Measurements from ENCODE around the gene KCNE3. TPM values are rescaled to one million over a fixed set of nuclear protein-coding genes. Genes with fewer than 3 reads are reported as not detected.

Gene KCNE3
- total RNA-seq, 2 experiments from 2014 or later: not detected

GRCh38 chr11:74468521-74468920, 1.2 kb upstream of the KCNE3 start:
- Mint-ChIP-seq H3K27me3 (peaks cover 29% of the 10 kb centered on the region), H3K27ac (no peak overlapping the region), H3K36me3 (ENCODE audit: low read depth) (no peaks in the 10 kb centered on the region), H3K9me3 (no peaks in the 10 kb centered on the region), H3K4me1 (ENCODE audit: low read depth) (peaks cover 10% of the 10 kb centered on the region), H3K4me3 (no peak overlapping the region)
- ChIA-PET POLR2A (no interaction called here), CTCF (no interaction called here)
- intact Hi-C loops (cut with micrococcal nuclease): no loop called here
- ATAC-seq (no peak), DNase-seq (no peak)
- TF ChIP-seq, protein P1, sequence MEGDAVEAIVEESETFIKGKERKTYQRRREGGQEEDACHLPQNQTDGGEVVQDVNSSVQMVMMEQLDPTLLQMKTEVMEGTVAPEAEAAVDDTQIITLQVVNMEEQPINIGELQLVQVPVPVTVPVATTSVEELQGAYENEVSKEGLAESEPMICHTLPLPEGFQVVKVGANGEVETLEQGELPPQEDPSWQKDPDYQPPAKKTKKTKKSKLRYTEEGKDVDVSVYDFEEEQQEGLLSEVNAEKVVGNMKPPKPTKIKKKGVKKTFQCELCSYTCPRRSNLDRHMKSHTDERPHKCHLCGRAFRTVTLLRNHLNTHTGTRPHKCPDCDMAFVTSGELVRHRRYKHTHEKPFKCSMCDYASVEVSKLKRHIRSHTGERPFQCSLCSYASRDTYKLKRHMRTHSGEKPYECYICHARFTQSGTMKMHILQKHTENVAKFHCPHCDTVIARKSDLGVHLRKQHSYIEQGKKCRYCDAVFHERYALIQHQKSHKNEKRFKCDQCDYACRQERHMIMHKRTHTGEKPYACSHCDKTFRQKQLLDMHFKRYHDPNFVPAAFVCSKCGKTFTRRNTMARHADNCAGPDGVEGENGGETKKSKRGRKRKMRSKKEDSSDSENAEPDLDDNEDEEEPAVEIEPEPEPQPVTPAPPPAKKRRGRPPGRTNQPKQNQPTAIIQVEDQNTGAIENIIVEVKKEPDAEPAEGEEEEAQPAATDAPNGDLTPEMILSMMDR (IDR thresholded peaks at IDR 0.05): no peak

GRCh38 chr11:74468058-74468457, 709 bp upstream of the KCNE3 start:
- CTCF ChIA-PET: no interaction called here
- Mint-ChIP-seq H3K27me3 (peaks cover 29% of the 10 kb centered on the region), H3K4me1 (ENCODE audit: low read depth) (peaks cover 10% of the 10 kb centered on the region), H3K9me3 (no peaks in the 10 kb centered on the region), H3K27ac (no peak overlapping the region), H3K36me3 (ENCODE audit: low read depth) (no peaks in the 10 kb centered on the region), H3K4me3 (no peak overlapping the region)
- no peak for ATAC-seq
- intact Hi-C loops (cut with micrococcal nuclease): no loop called here
- POLR2A ChIA-PET: no interaction called here
- TF ChIP-seq, protein P1 (IDR thresholded peaks at IDR 0.05): no peak
- no peak for DNase-seq

GRCh38 chr11:74465291-74465708, 2.0 kb downstream of the KCNE3 start:
- TF ChIP-seq, protein P1 (IDR thresholded peaks at IDR 0.05): no peak
- intact Hi-C loops (cut with micrococcal nuclease): no loop called here
- no peaks in the 10 kb centered on the region for H3K36me3 Mint-ChIP-seq (ENCODE audit: low read depth)
- POLR2A ChIA-PET: no interaction called here
- no peak overlapping the region for H3K4me3 Mint-ChIP-seq
- no peak overlapping the region for H3K27ac Mint-ChIP-seq
- DNase-seq (no peak), ATAC-seq (no peak)
- peaks cover 28% of the 10 kb centered on the region for H3K27me3 Mint-ChIP-seq
- CTCF ChIA-PET: no interaction called here
- H3K4me1 Mint-ChIP-seq (ENCODE audit: low read depth): peaks cover 2% of the 10 kb centered on the region
- no peaks in the 10 kb centered on the region for H3K9me3 Mint-ChIP-seq

DNA sequence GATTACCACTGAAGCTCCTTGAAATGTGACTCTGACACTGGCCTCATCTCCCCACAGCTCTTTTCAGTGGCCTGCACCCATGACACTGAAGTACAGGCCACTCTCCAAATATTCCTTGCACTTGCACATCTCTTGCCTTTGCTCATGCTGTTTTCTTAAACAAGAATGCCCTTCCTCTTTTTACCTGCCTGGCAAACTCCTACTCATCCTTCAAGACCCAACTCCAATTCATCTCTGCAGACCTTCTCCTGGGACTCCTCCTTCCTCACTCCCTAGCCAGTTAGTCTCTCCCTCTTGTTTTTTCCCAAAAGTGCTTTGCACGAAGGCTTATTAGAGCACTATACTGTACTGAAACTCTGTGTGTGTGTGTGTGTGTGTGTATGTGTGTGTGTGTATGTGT, 2.6 kb downstream of the KCNE3 start:
- ChIA-PET POLR2A (no interaction called here), CTCF (interaction anchor here (1.0 to 4.8 kb wide), 5 partner anchors 12 to 143 kb away, joined by 3 to 35 read pairs (median 7); no protein-coding TSS in a partner anchor)
- ATAC-seq (no peak), DNase-seq (no peak)
- H3K4me1 Mint-ChIP-seq (ENCODE audit: low read depth): peaks cover 2% of the 10 kb centered on the region
- TF ChIP-seq, protein P1 (IDR thresholded peaks at IDR 0.05): no peak
- H3K27me3 Mint-ChIP-seq: peaks cover 28% of the 10 kb centered on the region
- no peak overlapping the region for H3K27ac Mint-ChIP-seq
- H3K9me3 Mint-ChIP-seq: no peaks in the 10 kb centered on the region
- intact Hi-C loops (cut with micrococcal nuclease): no loop called here
- H3K36me3 Mint-ChIP-seq (ENCODE audit: low read depth): no peaks in the 10 kb centered on the region
- H3K4me3 Mint-ChIP-seq: no peak overlapping the region

- DNase-seq (no peak), ATAC-seq (no peak)
- no peak overlapping the region for H3K27ac Mint-ChIP-seq
- TF ChIP-seq, protein P1 (IDR thresholded peaks at IDR 0.05): no peak
- no peak overlapping the region for H3K4me3 Mint-ChIP-seq
- intact Hi-C loops (cut with micrococcal nuclease): no loop called here
- H3K27me3 Mint-ChIP-seq: peaks cover 25% of the 10 kb centered on the region
- H3K9me3 Mint-ChIP-seq: no peaks in the 10 kb centered on the region
- POLR2A ChIA-PET: no interaction called here
- CTCF ChIA-PET: interaction anchor here (1.6 to 4.8 kb wide), 3 partner anchors 10 to 142 kb away, joined by 7 to 35 read pairs (median 17); no protein-coding TSS in a partner anchor
- H3K36me3 Mint-ChIP-seq (ENCODE audit: low read depth): no peaks in the 10 kb centered on the region
- peaks cover 2% of the 10 kb centered on the region for H3K4me1 Mint-ChIP-seq (ENCODE audit: low read depth)
Observed at GRCh38 chr11:74463216-74463615, 4.1 kb downstream of the KCNE3 start.
